GM12878 (cell line): Measurements from ENCODE around the gene SMIM28. TPM values are rescaled to one million over a fixed set of nuclear protein-coding genes. Genes with fewer than 3 reads are reported as not detected.

Source experiments
- ATAC-seq: fragments of 200-7000 bp; cut with Tn5 transposase; 3 replicates; pipeline ENCODE4 v1.9.1; 2020; ENCODE audit warnings: mild to moderate bottlenecking, moderate library complexity
- BruUV-seq: library from RNA; stranded (reverse); fragments of 400-500 nt; replicated peaks from 2 replicates; lab custom pipeline; 2021; lab: Mats Ljungman, UMichigan
- CTCF ChIA-PET: fragments of 300-600 bp; sonication (Branson Sonifier 250); formaldehyde crosslinking; extraction: SDS; loops from one replicate; lab custom pipeline; 2021; ENCODE audit warnings: inconsistent platforms; lab: Yijun Ruan, JAX
- POLR2A ChIA-PET: fragments of 350-600 bp; formaldehyde crosslinking; extraction: SDS; loops from one replicate; lab custom pipeline; 2021; ENCODE audit warnings: inconsistent platforms; lab: Charles Lee
- RAD21 ChIA-PET: fragments of 300-600 bp; sonication (Branson Sonifier 250); formaldehyde crosslinking; loops from one replicate; lab custom pipeline; 2023; ENCODE audit warnings: antibody characterized with exemption; ENCODE audit not compliant: unreplicated experiment; lab: Charles Lee
- SMC1A ChIA-PET: fragments of 300-600 bp; sonication (Branson Sonifier 250); formaldehyde crosslinking; loops from one replicate; lab custom pipeline; 2023; ENCODE audit not compliant: unreplicated experiment, uncharacterized antibody; lab: Charles Lee
- DNase-seq: peaks from one replicate; pipeline ENCODE4 v3.0.0-alpha.2; 2011; ENCODE audit warnings: low read depth, low spot score
- FAIRE-seq: peaks from 3 replicates; lab custom pipeline; 2011; peaks lifted over from hg19 to GRCh38; lab: Jason Lieb, UNC
- H2AFZ ChIP-seq: 2 replicates; pipeline ENCODE4 v1.6.0; 2011; ENCODE audit warnings: low read depth, low read length, control low read depth; ENCODE audit not compliant: control insufficient read depth
- H3K27ac ChIP-seq: 2 replicates; pipeline ENCODE4 v1.5.1; 2011; ENCODE audit warnings: control low read depth; ENCODE audit not compliant: control insufficient read depth, insufficient read depth
- H3K27me3 ChIP-seq, 2 experiments: replicated peaks in 1 of 2; 2 replicates each; pipeline versions ENCODE4 v1.6.0 to v1.6.1; 2011; ENCODE audit warnings: low read length in 1 of 2; ENCODE audit not compliant: control insufficient read depth in 2 of 2, insufficient read depth in 2 of 2
- H3K36me3 ChIP-seq, 2 experiments: 2 replicates each; pipeline ENCODE4 v1.5.1; 2011; ENCODE audit warnings: low read length in 1 of 2; ENCODE audit not compliant: control insufficient read depth in 2 of 2, insufficient read depth in 2 of 2
- H3K4me1 ChIP-seq: 2 replicates; pipeline ENCODE4 v1.6.1; 2011; ENCODE audit warnings: mild to moderate bottlenecking, low read length, moderate library complexity, mixed read lengths; ENCODE audit not compliant: control insufficient read depth, insufficient read depth
- H3K4me2 ChIP-seq: 2 replicates; pipeline ENCODE4 v1.6.0; 2011; ENCODE audit warnings: control low read depth; ENCODE audit not compliant: control insufficient read depth, insufficient read depth
- H3K4me3 ChIP-seq: fragments of 200-600 bp; sonication (generic); 2 replicates; pipeline ENCODE4 v1.5.1; 2016
- H3K79me2 ChIP-seq: 2 replicates; pipeline ENCODE4 v1.6.0; 2011; ENCODE audit warnings: low read length; ENCODE audit not compliant: control insufficient read depth, insufficient read depth
- H3K9ac ChIP-seq: 2 replicates; pipeline ENCODE4 v1.8.0; 2011; ENCODE audit warnings: low read length, control low read depth, mixed read lengths; ENCODE audit not compliant: control insufficient read depth, insufficient read depth
- H3K9me3 ChIP-seq: replicated peaks from 3 replicates; pipeline ENCODE4 v1.5.1; 2011; ENCODE audit warnings: mild to moderate bottlenecking, low read length; ENCODE audit not compliant: control insufficient read depth, insufficient read depth
- H4K20me1 ChIP-seq: 2 replicates; pipeline ENCODE4 v1.6.0; 2011; ENCODE audit not compliant: control insufficient read depth, insufficient read depth
- CBX5 ChIP-seq: sonication (generic); IDR thresholded peaks from 2 replicates; pipeline ENCODE4 v1.6.1; 2016; ENCODE audit warnings: low read depth, moderate library complexity, mild to moderate bottlenecking, inconsistent platforms
- FOXK2 ChIP-seq: fragments of 450-650 bp; IDR thresholded peaks from 2 replicates; pipeline ENCODE4 v1.6.1; 2017; ENCODE audit warnings: mild to moderate bottlenecking, moderate library complexity
- HSF1 ChIP-seq: fragments of 150-350 bp; IDR thresholded peaks from 2 replicates; pipeline ENCODE4 v1.6.1; 2014; ENCODE audit warnings: mild to moderate bottlenecking, low read depth, low read length
- RELA ChIP-seq: fragments of 450-650 bp; IDR thresholded peaks from 2 replicates; pipeline ENCODE4 v1.8.0; 2014; ENCODE audit warnings: borderline replicate concordance; ENCODE audit not compliant: partially characterized antibody
- RUNX3 ChIP-seq: IDR thresholded peaks from 2 replicates; pipeline ENCODE4 v1.6.1; 2012; ENCODE audit warnings: low read length, inconsistent platforms
- TCF3 ChIP-seq: IDR thresholded peaks from 2 replicates; pipeline ENCODE4 v1.6.1; 2012; ENCODE audit warnings: low read depth, mild to moderate bottlenecking, low read length, borderline replicate concordance; ENCODE audit not compliant: insufficient read depth
- WGBS: methylation state at CpG from one replicate; pipeline ENCODE4 v1.1.6; 2016; ENCODE audit warnings: low lambda C conversion rate; ENCODE audit not compliant: insufficient replicate concordance, insufficient coverage; ENCODE audit errors: missing lambda C conversion rate; 5-methylcytosine and 5-hydroxymethylcytosine counted together
- in situ Hi-C: fragments of 300-500 bp; cut with MboI; formaldehyde crosslinking; loops from 9 replicates; pipeline ENCODE4 v1.14.3; 2018; ENCODE audit warnings: mixed read lengths
- intact Hi-C: fragments of 100-400 bp; cut with micrococcal nuclease; formaldehyde crosslinking; loops from one replicate; pipeline ENCODE4 v1.14.2; 2022; ENCODE audit not compliant: unreplicated experiment
- polyA plus RNA-seq, 11 experiments: library from polyadenylated mRNA; depleted of rRNA in 4 of 11; unstranded in 6 of 11; stranded (reverse) in 5 of 11; fragments of >200 nt; fragmentation: Nextera tagmentation in 4 of 11; fragmentation: Illumina TruSeq in 1 of 11; extraction: Ambion mirVana in 4 of 11; extraction: Trizol in 1 of 11; gene quantifications; 1 replicate in 1 of 11; 2 replicates in 10 of 11; pipeline versions ENCODE4 v1.2.1 to v1.2.3, GENCODE V29; 2011 to 2016; ENCODE audit warnings: inconsistent platforms in 2 of 11, missing spikeins in 2 of 11, low read depth in 1 of 11
- total RNA-seq, 4 experiments: library from RNA; depleted of rRNA in 3 of 4; stranded (reverse); fragments of >200 nt in 3 of 4; fragmentation: Illumina TruSeq in 1 of 4; extraction: Trizol in 1 of 4; gene quantifications; 2 replicates each; pipeline versions ENCODE4 v1.2.1 to v1.2.3, GENCODE V29; 2013 to 2021
- TF ChIP-seq, protein P1 (sequence below): IDR thresholded peaks from 2 replicates; pipeline ENCODE4 v1.6.1; 2011; ENCODE audit warnings: mild to moderate bottlenecking, low read depth, low read length, moderate library complexity; ENCODE audit not compliant: insufficient replicate concordance

The SMIM28 gene
- total and polyA plus RNA-seq, 10 of the 15 experiments (the other 5 are each of a cell fraction or from before 2014, with no cell fraction given): not detected

DNA sequence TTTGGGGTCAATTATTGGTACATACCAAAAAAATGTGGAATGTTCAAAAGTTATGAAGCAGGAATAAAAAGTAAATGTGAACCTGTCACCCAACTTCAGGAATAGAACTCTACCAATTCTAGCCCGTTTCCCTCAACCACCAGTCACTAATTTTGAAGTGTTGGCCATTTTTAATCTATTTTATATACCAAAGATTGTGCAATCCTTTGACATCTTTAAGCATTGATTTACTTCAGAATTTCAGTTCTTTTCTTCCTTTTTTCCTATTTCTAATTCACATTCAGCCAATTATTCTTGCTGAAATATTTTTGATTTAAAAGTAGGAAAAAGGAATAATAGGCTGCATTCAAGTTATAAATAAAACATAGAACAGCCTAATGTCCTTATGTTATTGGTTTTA lies 46.9 kb upstream of the SMIM28 start:
- ChIA-PET CTCF (no interaction called here), SMC1A (no interaction called here)

More for the DNA sequence above, 46.9 kb upstream of the SMIM28 start:
- no peaks in the 10 kb centered on the region for H3K36me3 ChIP-seq
- ChIA-PET POLR2A (no interaction called here), RAD21 (no interaction called here)
- H3K27me3 ChIP-seq: peaks cover 0 to 3% of the 10 kb centered on the region in 2 experiments; a peak in 3 of 4 replicates
- H3K4me1 ChIP-seq: no peaks in the 10 kb centered on the region
- no peak overlapping the region for H3K27ac ChIP-seq
- H3K9me3 ChIP-seq: no peaks in the 10 kb centered on the region
- DNase-seq: no peak
- no peak for ATAC-seq
- no peak for FAIRE-seq
- BruUV-seq: no TSS peak
- WGBS: 0% methylated on average over 1 of the region's 1 CpG
- TF ChIP-seq RUNX3 (no peak), HSF1 (no peak), FOXK2 (no peak), TCF3 (no peak), RELA (no peak), CBX5 (no peak)
- TF ChIP-seq, protein P1, sequence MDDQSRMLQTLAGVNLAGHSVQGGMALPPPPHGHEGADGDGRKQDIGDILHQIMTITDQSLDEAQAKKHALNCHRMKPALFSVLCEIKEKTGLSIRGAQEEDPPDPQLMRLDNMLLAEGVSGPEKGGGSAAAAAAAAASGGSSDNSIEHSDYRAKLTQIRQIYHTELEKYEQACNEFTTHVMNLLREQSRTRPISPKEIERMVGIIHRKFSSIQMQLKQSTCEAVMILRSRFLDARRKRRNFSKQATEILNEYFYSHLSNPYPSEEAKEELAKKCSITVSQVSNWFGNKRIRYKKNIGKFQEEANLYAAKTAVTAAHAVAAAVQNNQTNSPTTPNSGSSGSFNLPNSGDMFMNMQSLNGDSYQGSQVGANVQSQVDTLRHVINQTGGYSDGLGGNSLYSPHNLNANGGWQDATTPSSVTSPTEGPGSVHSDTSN: no peak
- H4K20me1 ChIP-seq: no peaks in the 10 kb centered on the region
- intact Hi-C loops (no loop called here), in situ Hi-C loops (no loop called here)
- no peak overlapping the region for H3K9ac ChIP-seq
- H3K79me2 ChIP-seq: no peaks in the 10 kb centered on the region
- H2AFZ ChIP-seq: no peak overlapping the region
- no peak overlapping the region for H3K4me3 ChIP-seq
- H3K4me2 ChIP-seq: no peak overlapping the region
